VCaP (cell line): ENCODE results near the gene CCDC28A.
A peak's percentile ranks its signal among the peaks of the same experiment; 100 is the strongest.

ENCODE experiments used
- H3K27ac ChIP-seq: fragments of 450-650 bp; 2 replicates; pipeline ENCODE4 v1.5.1; 2017
- TF ChIP-seq, protein P1 (sequence below): fragments of 450-650 bp; conservative IDR thresholded peaks from 2 replicates; pipeline ENCODE4 v1.5.1; 2017; ENCODE audit warnings: mild to moderate bottlenecking, moderate library complexity

CCDC28A gene

GRCh38 chr6:138821519-138821918 is 48.0 kb downstream of the CCDC28A start:
- TF ChIP-seq, protein P1, sequence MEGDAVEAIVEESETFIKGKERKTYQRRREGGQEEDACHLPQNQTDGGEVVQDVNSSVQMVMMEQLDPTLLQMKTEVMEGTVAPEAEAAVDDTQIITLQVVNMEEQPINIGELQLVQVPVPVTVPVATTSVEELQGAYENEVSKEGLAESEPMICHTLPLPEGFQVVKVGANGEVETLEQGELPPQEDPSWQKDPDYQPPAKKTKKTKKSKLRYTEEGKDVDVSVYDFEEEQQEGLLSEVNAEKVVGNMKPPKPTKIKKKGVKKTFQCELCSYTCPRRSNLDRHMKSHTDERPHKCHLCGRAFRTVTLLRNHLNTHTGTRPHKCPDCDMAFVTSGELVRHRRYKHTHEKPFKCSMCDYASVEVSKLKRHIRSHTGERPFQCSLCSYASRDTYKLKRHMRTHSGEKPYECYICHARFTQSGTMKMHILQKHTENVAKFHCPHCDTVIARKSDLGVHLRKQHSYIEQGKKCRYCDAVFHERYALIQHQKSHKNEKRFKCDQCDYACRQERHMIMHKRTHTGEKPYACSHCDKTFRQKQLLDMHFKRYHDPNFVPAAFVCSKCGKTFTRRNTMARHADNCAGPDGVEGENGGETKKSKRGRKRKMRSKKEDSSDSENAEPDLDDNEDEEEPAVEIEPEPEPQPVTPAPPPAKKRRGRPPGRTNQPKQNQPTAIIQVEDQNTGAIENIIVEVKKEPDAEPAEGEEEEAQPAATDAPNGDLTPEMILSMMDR: no peak
- no peak overlapping the region for H3K27ac ChIP-seq

- no peak overlapping the region for H3K27ac ChIP-seq
Measured at GRCh38 chr6:138824482-138825144, 51.0 kb downstream of the CCDC28A start.

GRCh38 chr6:138830248-138830647 is 56.7 kb downstream of the CCDC28A start:
- no peak overlapping the region for H3K27ac ChIP-seq
- TF ChIP-seq, protein P1: no peak

More at GRCh38 chr6:138824482-138825144, 51.0 kb downstream of the CCDC28A start:
- TF ChIP-seq, protein P1: no peak

DNA sequence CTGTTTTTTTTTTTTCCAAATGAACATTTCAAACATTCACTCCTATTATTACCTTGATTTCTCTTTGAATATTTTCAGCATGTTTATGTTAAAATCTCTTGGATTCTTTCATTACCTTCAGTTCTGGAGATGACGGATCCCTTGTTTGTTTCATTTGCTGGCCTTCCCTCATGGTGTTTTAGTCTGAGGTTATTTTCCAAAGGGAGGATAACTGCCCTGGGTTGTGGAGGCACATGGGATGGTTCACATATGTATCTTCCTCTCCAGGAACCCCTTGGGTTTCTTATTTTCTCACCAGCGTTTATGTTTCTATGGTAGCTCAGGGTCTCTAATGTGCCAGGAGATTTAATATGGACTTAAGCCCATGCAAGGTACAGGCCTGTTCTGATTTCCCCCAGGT is 58.6 kb downstream of the CCDC28A start:
- TF ChIP-seq, protein P1: no peak
- peak overlapping the region; percentile 97 for H3K27ac ChIP-seq

DNA sequence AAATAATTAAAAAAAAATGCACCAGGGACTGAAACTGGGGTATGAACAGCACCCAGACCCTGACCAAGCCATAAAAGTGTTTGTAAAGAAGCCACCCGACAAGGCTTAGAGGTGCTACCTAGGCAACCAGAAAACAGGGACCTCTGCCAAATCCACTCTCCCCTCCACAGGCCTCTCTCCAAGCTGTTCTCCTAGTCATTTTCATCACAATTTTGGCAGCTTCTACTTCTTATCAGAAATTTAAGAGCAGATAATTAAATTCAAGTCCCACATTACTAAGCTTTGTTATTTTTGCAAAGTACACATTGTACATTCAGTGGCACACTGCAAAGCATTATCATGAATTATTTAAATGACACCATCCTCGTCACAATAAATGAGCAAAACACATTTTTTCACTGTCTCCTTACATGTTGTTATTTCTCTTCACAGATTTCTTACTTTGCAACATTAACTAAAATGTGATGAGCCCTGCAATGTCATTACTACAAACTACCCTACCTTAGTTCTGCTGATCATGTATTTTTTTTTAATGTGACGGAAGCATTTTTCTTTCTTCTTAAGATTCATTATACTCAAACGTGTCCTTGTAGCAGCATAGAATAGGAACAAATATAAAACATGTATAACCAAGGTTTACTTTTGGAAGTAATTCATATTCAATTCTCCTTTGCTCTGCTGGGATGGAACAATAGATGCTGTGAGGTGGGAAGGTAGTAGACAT is 60.4 kb downstream of the CCDC28A start:
- TF ChIP-seq, protein P1: no peak
- H3K27ac ChIP-seq: peak overlapping the region; percentile 97

GRCh38 chr6:138837246-138837645 is 63.7 kb downstream of the CCDC28A start:
- TF ChIP-seq, protein P1: no peak
- peak overlapping the region; percentile 97 for H3K27ac ChIP-seq
